ENCODE results near the gene FCN1. TPM values are rescaled to one million over a fixed set of nuclear protein-coding genes. Genes with fewer than 3 reads are reported as not detected.

The FCN1 gene
- total RNA-seq, 4 donors from 2014 or later: 0.72 to 2.9 (median 1.1) TPM

GRCh38 chr9:134887686-134888602 lies 29.8 kb downstream of the FCN1 start:
- no peak overlapping the region for H3K4me3 ChIP-seq (ENCODE audit: low read depth, poor library complexity, severe bottlenecking)
- WGBS, 2 donors: 79 to 82% methylated on average over 27 of the region's 27 CpGs
- TF ChIP-seq POLR2A (IDR thresholded peaks at IDR 0.05) (no peak), CTCF (IDR thresholded peaks at IDR 0.05) (no peak)
- intact Hi-C loops (cut with DNase I; ENCODE audit: low total_unique reads): no loop called here
- DNase-seq (ENCODE audit: low spot score in 2 of 2): peak; percentile 12 to 74

GRCh38 chr9:134887219-134887618 lies 30.5 kb downstream of the FCN1 start:
- 91% methylated on average over 10 of the region's 10 CpGs for WGBS, 2 donors
- H3K4me3 ChIP-seq (ENCODE audit: low read depth, poor library complexity, severe bottlenecking): no peak overlapping the region
- TF ChIP-seq POLR2A (IDR thresholded peaks at IDR 0.05): no peak
- TF ChIP-seq CTCF (IDR thresholded peaks at IDR 0.05): no peak
- intact Hi-C loops (cut with DNase I; ENCODE audit: low total_unique reads): no loop called here
- DNase-seq (ENCODE audit: low spot score in 2 of 2): peak in 1 of 2 donors; percentile 82

- WGBS, 2 donors: 88 to 94% methylated on average over 11 of the region's 11 CpGs
- intact Hi-C loops (cut with DNase I; ENCODE audit: low total_unique reads): no loop called here
- DNase-seq (ENCODE audit: low spot score in 2 of 2): peak in 1 of 2 donors; percentile 81
- TF ChIP-seq POLR2A (IDR thresholded peaks at IDR 0.05) (no peak), CTCF (IDR thresholded peaks at IDR 0.05) (no peak)
- no peak overlapping the region for H3K4me3 ChIP-seq (ENCODE audit: low read depth, poor library complexity, severe bottlenecking)
Observed at GRCh38 chr9:134886413-134886913, 31.2 kb downstream of the FCN1 start.

- no peak overlapping the region for H3K4me3 ChIP-seq (ENCODE audit: low read depth, poor library complexity, severe bottlenecking)
- intact Hi-C loops (cut with DNase I; ENCODE audit: low total_unique reads): no loop called here
- TF ChIP-seq POLR2A (IDR thresholded peaks at IDR 0.05) (no peak), CTCF (IDR thresholded peaks at IDR 0.05) (no peak)
- peak in 1 of 2 donors; percentile 62 for DNase-seq (ENCODE audit: low spot score in 2 of 2)
- 84 to 91% methylated on average over 18 to 19 of the region's 24 CpGs for WGBS, 2 donors
Observed at GRCh38 chr9:134885679-134886412, 31.9 kb downstream of the FCN1 start.

- 91 to 94% methylated on average over 19 to 22 of the region's 22 CpGs for WGBS, 2 donors
- DNase-seq (ENCODE audit: low spot score in 2 of 2): peak in 1 of 2 donors; percentile 82
- no peak overlapping the region for H3K4me3 ChIP-seq (ENCODE audit: low read depth, poor library complexity, severe bottlenecking)
- no peak for TF ChIP-seq CTCF (IDR thresholded peaks at IDR 0.05)
- TF ChIP-seq POLR2A (IDR thresholded peaks at IDR 0.05): no peak
- intact Hi-C loops (cut with DNase I; ENCODE audit: low total_unique reads): no loop called here
Observed at GRCh38 chr9:134885001-134885678, 32.6 kb downstream of the FCN1 start.
